Hepatic stellate cell (primary cell): ENCODE results near the gene AMBRA1.
A peak's percentile ranks its signal among the peaks of the same experiment; 100 is the strongest.

Source experiments
- DNase-seq: peaks from one replicate; pipeline ENCODE4 v3.0.0; 2011; ENCODE audit warnings: low spot score

The AMBRA1 gene

DNA sequence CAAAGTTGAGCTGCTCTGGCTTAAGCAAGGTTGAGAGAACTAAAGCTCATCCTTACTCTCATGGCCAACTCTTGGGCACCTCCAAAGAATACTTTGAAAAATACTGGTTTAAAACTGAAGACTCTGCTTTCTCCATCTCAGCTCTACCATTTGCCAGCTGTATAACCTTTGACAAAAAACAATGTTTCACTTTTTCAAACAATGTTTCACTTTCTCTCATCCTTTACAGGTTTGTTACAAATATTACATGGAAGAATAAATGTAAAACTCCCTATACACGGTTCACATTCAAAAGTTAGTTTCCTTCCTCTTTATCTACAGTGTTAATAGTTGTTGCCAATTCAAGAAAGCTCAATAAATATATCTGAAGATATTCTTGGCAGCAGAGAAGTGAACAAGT is 19.2 kb downstream of the AMBRA1 start:
- DNase-seq = no peak

- DNase-seq = no peak
Measured at GRCh38 chr11:46570790-46571398, 22.9 kb downstream of the AMBRA1 start.

GRCh38 chr11:46565232-46565840 is 28.5 kb downstream of the AMBRA1 start:
- no peak for DNase-seq

DNA sequence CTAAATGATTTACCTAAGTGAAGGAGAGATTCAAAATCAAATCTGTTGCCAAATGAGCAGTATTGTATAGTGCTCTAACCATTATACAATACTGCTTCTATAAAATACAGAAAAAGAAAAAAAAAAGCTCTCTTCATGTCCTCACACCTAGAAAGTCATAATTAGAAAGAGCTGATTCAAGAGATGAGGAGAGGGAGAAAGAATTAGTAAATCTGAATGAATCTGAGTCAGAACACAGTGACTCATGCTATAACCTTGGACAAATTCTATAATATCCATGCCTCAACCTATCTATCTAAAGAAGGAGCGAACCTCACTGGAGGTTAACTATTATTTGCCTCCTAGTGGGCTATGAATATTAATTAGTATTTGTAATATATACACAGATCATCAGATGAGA is 29.4 kb downstream of the AMBRA1 start:
- DNase-seq = peak; percentile 29

DNA sequence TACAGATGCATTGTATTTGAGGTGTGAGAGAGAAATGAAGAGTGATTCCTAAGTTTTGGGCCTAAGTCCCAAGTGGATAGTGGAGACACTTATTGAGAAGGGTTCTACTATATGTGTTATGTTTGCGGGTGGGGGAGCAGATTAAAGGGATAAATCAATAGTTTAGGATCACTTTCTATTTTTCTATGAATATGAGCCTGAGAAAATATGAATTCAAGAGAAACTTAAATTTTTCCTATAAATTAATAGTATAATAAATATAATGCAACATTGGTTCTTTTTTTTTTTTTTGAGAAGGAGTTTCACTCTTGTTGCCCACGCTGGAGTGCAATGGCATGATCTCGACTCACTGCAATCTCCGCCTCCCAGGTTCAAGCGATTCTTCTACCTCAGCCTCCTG is 31.3 kb downstream of the AMBRA1 start:
- DNase-seq = no peak

DNA sequence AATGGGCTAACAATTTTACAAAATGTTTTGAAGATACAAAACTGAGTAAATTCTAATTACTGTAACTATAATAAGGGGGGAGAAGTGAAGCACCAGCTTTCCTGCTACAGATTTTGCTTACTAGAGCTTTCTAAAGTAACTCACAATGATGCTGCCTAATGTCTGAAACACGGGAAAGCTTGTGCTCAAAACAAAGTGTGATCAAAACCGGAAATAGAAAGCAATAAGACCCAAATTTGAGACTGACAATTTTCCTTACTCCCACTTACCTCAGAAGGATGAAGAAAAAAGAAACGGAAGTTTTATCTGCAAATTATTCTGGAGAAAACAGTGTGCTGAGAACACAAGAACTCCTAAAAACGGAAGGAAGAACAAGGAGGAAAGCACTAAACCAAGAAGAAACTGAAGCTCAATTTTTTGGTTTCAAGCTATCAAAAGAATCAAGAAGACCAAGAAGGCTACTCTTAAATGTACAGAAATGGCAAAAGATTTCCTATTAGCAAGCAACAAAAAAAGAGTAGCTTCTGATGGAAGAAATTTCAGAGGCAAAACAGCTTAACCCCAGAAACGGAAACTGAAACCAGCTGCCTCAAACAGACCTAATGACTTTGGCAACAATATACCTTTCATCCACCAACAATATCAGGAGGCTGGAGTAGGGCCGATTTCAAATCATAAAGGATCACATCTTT is 33.4 kb downstream of the AMBRA1 start:
- no peak for DNase-seq

GRCh38 chr11:46559815-46560214 is 34.0 kb downstream of the AMBRA1 start:
- DNase-seq = no peak

- no peak for DNase-seq
Measured at GRCh38 chr11:46557684-46558151, 36.1 kb downstream of the AMBRA1 start.

- peak; percentile 57 for DNase-seq
Measured at GRCh38 chr11:46555267-46556054, 38.4 kb downstream of the AMBRA1 start.

DNA sequence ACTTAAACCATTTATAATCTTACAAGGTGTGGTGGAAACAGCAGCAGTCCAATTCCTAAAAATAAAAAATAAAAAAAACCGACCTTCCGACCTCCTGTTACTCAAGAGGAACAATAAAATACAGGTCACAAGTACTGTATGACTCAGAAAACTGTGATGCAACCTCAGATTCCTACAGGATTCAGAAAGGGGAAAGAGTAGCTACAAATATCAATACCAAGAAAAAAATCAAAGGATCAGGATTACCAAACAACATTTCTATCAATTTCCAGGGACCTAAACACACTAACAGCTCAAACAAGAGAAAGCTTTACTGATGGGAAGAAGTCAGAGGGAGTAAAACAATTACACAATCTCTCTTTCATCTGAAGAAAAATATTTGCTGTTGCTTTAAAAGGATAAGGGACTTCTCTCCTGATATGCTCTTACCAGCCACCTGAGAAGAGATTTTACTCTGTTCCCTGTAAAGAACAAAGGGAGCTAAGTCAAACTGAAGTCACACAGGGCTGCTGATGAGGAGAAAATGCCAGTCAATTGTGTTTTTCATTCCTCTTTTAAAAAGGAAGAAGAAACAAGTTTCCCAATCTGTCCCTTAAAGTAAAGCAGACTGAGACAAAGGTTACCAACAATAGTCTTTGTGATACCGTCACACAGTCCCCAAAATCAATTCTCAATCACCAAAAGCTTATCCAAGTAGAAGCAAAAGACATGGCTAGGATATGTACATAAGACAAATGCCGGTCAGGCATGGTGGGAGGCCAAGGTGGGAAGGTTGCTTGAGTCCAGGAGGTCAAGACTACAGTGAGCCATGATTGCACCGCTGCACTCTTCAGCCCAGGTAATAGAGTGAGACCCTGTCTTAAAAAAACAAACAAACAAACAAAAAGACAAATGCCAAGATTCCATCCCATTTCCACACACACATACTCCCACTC is 39.3 kb downstream of the AMBRA1 start:
- no peak for DNase-seq

GRCh38 chr11:46553814-46554212 is 40.0 kb downstream of the AMBRA1 start:
- DNase-seq = no peak

DNA sequence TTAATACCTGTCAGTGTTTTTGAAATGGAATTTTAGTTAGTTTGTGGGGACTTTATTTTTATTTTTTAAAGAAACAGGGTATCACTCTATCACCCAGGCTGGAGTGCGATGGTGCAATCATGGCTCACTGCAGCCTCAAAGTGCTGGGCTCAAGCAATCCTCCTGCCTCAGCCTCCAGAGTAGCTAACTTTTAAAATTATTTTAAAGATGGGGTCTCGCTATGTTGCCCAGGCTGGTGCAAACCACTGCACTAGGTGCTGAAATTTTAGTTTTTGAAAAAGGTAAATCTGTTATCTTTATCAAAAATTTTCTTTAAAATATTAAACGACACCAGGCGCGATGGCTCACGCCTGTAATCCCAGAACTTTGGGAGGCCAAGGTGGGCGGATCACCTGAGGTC is 42.6 kb downstream of the AMBRA1 start:
- no peak for DNase-seq

GRCh38 chr11:46547579-46547978 is 46.2 kb downstream of the AMBRA1 start:
- DNase-seq = no peak

DNA sequence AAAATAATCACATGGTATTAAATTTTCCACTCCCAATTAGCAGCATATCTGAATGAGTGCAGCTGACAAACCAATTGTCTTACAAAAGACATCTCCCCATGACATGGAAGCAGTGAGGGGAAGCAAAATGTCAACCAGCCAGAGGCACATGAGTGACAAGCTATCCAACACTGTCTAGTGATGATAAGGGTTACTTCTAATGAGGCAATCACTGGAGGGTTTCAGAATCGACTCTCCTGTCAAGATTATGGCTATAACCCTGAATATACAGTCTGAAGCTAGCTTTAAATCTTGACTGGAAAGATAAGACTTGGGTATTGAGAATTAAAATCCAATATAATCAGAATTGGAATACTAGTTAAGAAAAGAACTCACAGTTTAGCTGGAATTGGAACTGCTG is 50.3 kb downstream of the AMBRA1 start:
- no peak for DNase-seq

DNA sequence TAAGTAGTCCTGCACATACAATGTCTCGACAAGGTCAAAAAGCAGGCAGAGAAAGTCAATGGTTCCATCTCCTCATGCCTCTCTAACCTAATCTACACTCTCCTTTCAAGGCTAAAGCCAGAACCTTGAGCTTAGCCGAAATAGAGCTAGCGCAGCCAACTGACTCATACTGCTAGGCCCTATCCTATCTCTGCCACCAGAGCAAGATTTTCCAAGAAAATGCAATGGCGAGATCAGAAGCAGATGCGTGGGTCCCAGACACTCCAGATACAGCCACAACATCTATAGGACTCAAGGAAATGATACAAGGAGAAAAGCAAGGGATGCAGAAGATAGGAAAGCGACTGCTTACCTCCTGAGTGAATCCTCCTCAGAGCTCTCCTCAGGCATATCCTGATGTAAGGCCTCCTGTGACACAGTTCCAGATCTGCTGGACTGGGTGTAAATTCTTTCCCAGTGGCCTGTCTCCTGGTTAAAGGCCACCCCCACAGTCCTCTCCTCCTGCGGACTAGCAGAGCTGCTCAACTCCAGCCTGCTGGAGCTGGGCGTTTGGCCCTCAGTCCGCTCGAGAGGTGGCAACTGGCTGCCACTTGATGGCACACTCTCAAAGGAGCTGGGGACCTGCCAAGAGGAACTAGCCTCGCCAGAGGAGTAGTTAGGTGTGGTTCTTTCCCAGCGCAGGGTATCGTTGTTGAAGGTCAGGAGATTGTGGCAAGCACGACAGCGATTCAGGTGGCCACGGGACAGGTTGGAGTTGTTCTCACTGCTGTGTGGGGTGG is 52.0 kb downstream of the AMBRA1 start:
- DNase-seq = no peak

DNA sequence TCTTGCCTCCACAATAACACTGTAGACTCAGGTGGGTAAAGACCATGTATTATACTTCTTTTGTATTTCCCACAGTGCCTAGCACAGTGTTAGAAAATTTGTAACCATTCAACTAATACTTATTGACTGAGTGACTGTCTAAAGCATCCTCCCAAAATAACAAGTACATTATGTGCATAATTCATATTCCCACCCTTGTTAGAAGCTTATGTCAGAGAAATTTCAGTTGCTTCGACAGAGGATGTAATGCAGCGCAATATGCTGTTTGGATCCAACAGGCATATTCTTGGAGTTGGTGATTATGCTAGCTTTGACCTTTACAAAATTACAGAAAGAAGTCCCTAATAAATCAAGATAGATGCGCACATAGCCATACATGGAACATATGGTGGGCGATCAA is 53.0 kb downstream of the AMBRA1 start:
- DNase-seq = no peak

GRCh38 chr11:46537537-46538295 is 56.1 kb downstream of the AMBRA1 start:
- DNase-seq = peak; percentile 71

- no peak for DNase-seq
Measured at GRCh38 chr11:46537121-46537520, 56.7 kb downstream of the AMBRA1 start.

- no peak for DNase-seq
Measured at GRCh38 chr11:46535688-46536087, 58.1 kb downstream of the AMBRA1 start.

GRCh38 chr11:46534711-46535110 is 59.1 kb downstream of the AMBRA1 start:
- DNase-seq = no peak
